OCI-M2 (cell line): ENCODE measurements around the gene CYP2S1.

ENCODE experiments used
- DNase-seq: peaks from one replicate; lab custom pipeline; 2025; ENCODE audit not compliant: unreplicated experiment; lab: John Stamatoyannopoulos, UW

CYP2S1 gene

DNA sequence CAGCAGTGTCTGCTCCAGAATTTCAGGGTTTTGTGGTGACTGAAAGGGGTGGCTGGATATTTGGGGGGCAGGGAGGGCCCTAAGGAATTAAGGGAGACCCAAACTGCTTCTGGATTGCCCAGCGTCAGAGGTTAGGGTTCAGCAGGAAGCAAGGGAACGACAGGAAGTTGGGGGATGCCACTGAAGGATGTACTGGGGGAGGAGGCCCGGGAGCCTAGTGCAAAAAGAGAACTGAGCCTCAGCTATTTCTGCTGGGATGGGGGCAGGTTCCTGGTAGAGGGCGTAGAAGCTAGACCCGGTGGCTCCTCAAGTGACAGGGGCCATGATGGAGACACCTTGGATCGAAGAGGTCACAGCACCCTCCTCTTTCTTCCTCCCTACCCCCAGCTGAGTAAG is 1.1 kb downstream of the CYP2S1 start:
- DNase-seq: no peak

DNA sequence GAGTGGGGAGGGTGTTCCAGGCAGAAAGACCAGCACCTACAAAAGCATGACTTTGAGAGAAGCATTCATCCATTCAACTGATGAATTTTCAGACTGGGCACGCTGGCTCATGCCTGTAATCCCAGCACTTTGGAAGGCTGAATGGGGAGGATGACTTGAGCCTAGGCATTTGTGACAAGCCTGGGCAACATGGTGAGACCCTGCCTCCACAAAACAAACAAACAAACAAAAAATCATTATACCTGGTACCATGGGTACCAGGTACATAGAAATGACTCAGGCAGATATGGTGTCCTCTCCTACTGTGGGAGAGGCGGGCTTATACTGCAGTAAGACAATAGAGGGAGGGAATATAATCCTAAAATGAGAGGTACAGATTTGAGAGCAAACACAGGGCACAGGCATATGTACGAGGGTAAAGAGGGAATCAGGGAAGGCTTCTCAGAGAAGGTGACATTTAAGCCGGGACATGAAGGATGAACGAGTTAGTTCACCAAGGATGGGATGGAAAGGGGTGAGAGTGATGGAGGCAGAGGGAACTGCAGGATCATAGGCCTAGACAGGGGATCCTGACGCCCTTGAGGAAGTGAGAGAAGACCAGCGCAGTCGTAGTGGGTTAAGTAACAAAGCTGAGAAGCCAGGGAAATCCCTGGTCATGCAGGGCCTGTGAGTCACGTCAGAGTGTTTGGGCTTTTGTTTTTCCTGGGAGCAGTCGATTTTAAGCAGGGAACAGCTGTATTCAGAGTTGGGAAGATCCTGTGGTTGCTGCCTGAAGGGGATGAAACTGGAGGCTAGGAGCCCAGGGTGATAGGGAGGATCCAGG is 2.9 kb downstream of the CYP2S1 start:
- DNase-seq: no peak

DNA sequence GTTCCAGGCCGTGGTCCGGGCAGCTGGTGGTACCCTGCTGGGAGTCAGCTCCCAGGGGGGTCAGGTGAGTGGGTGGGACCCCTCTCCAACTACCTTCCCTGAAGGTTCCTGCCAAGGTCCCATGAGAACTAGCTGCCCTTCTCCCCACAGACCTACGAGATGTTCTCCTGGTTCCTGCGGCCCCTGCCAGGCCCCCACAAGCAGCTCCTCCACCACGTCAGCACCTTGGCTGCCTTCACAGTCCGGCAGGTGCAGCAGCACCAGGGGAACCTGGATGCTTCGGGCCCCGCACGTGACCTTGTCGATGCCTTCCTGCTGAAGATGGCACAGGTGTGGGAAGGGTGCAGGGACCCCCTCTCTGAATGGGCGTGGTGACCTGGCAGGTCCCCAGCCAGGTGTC is 5.5 kb downstream of the CYP2S1 start:
- DNase-seq: no peak

DNA sequence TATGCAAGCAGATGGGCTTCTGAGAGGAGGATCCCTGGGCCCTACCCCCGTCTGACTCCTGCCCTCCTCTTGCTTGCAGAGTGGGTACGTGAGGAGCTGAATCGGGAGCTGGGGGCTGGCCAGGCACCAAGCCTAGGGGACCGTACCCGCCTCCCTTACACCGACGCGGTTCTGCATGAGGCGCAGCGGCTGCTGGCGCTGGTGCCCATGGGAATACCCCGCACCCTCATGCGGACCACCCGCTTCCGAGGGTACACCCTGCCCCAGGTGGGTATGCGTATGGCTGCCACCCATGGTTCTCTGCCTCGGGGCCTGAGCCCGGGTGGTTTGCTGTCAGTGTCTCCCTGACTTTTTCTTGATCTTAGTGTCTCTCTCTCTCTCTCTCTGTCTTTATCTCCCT is 10.4 kb downstream of the CYP2S1 start:
- DNase-seq: no peak

DNA sequence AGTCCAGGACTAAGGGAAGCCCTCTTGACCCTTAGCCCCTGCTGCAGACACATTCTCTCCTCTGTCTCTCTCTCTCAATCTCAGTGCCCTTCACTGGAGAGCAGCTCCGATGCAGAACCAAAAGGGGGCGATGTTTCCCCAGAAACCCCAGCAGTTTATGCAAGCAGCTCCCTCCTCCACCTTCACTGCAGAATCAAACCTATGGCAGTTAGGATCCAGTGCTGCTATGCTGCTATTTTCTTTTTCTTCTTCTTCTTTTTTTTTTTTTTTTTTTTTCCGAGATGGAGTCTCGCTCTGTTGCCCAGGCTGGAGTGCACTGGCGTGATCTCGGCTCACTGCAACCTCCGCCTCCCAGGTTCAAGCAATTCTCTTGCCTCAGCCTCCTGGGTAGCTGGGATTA is 11.3 kb downstream of the CYP2S1 start:
- peak; percentile 39 for DNase-seq

DNA sequence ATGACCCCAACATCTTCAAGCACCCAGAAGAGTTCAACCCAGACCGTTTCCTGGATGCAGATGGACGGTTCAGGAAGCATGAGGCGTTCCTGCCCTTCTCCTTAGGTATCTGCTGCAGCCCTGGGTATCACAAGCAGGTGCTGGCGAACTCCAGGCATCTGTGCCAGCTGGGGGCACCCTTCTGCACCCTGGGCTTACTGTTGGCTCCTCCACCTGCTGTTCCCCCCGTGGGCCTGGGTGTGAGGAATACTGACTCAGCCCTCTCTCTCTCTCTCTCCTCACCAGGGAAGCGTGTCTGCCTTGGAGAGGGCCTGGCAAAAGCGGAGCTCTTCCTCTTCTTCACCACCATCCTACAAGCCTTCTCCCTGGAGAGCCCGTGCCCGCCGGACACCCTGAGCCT is 13.0 kb downstream of the CYP2S1 start:
- no peak for DNase-seq

DNA sequence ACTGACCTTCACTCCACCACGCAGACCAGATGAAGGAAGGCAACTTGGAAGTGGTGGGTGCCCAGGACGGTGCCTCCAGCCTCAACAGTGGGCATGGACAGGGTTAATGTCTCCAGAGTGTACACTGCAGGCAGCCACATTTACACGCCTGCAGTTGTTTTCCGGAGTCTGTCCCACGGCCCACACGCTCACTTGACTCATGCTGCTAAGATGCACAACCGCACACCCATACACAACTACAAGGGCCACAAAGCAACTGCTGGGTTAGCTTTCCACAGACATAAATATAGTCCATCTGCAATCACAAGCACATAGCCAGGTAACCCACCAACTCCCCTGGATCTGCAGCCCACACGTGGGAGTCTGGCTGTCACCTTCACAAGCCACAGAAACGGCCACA is 13.4 kb downstream of the CYP2S1 start:
- no peak for DNase-seq

DNA sequence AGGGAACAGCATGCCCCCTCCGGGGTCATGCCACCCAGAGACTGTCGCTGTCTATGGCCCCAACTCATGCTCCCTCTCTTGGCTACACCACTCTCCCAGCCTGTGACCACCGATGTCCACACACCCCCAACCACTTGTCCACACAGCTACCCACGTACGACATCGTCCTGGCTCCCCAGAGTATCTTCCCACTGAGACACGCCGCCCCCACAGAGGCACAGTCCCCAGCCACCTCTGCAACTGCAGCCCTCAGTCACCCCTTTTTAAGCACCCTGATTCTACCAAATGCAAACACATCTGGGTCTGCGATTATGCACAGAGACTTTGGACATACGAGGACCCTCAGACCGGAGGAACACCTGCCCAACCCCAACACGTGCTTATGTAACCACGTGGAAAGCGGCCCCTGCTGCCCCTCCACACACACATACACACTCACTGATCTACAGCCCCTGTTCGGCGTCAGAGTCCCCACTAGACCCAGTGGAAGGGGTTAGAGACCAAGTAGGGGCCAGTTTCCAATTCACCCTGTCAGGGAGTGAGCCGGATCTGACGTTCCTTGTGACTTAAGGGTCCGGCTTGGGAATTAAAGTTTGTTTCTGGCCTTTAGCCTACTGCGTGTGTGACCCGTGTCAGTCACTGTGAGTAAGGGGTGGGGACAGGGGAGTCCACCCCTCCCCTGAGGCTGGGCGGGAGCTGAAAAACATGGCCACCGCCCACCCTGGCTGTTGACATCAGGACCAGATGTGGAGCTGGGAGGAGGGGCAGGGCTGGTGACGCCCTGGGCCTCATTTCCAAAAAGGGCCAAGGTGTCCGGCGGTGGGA is 14.1 kb downstream of the CYP2S1 start:
- DNase-seq: no peak

DNA sequence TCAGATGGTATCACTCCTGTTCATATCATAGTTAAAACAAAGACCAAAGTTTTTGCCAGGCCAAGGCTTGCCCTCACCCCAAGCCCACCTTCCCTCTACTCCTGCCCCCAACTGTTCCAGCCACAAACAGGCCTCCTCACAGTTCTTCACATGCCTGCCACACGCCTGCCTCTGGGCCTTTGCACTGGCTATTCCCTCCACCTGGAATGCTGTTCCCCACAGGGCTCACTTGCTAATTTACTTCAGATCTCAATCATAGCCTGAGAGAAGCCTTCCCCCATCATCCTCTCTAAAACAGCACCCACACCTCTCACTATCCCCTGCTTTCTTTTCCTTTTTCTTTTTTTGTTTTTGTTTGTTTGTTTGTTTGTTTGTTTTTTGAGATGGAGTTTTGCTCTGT is 21.1 kb downstream of the CYP2S1 start:
- DNase-seq: no peak

DNA sequence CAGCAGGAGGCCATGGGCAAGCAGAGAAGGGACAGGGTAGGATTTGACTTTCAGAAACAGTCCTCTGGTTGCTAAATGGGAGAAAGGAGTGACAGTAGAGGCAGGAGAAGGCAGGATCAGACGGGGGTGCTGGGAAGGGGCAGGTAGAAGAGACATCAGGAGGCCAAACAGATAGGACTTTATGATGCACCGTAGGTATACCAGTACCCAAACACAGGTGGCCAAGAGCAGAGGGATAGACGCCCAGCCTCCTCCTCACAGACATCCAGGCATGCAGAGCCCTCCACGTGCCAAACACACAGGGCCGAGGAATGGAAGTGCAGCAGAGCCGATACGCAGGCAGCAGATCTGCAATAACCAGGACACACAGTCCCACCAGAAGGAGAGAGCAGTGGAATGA is 24.7 kb downstream of the CYP2S1 start:
- DNase-seq: no peak

DNA sequence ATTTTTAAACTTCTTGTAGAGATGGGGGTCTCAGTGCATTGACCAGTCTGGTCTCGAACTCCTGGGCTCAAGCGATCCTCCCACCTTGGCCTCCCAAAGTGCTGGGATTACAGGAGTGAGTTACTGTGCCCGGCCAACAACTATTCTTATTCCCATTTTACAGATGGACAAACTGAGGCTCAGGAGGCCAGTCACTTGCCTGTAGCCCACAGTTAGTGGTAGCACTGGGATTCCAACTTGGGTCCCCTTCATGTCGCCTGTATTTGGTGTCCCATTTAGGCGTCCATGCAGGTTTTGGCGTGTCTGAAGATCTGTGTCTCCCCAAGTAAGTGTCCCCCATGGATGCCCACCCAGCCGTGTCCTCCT is 25.2 kb downstream of the CYP2S1 start:
- DNase-seq: no peak

DNA sequence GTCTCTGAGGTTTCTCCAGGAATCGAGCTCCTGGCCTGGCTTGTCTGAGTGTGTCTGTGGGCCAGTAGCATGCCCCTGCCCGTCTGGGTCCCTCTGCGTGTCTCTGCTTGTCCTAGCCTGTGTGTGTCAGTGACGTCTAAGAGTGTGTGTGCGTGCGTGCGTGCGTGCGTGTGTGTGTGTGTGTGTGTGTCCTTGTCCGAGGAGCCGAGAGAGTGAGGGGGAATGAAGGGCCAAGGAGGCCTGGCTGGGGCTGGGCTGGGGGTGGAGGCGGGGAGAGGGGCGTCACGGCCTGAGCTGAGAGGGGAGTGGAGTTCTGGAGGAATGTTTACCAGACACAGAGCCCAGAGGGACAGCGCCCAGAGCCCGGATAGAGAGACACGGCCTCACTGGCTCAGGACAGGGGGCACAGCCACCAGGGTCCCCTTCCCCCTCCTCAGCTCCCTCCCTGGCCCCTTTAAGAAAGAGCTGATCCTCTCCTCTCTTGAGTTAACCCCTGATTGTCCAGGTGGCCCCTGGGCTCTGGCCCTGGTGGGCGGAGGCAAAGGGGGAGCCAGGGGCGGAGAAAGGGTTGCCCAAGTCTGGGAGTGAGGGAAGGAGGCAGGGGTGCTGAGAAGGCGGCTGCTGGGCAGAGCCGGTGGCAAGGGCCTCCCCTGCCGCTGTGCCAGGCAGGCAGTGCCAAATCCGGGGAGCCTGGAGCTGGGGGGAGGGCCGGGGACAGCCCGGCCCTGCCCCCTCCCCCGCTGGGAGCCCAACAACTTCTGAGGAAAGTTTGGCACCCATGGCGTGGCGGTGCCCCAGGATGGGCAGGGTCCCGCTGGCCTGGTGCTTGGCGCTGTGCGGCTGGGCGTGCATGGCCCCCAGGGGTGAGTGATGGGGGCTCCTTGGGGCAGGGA is 25.8 kb downstream of the CYP2S1 start, which contains the start of gene AXL:
AXL (plus strand) TSS at position 609 of the 893 bp plus-strand sequence; CDS start at position 779, 170 bp downstream.
- DNase-seq: peak; percentile 54

DNA sequence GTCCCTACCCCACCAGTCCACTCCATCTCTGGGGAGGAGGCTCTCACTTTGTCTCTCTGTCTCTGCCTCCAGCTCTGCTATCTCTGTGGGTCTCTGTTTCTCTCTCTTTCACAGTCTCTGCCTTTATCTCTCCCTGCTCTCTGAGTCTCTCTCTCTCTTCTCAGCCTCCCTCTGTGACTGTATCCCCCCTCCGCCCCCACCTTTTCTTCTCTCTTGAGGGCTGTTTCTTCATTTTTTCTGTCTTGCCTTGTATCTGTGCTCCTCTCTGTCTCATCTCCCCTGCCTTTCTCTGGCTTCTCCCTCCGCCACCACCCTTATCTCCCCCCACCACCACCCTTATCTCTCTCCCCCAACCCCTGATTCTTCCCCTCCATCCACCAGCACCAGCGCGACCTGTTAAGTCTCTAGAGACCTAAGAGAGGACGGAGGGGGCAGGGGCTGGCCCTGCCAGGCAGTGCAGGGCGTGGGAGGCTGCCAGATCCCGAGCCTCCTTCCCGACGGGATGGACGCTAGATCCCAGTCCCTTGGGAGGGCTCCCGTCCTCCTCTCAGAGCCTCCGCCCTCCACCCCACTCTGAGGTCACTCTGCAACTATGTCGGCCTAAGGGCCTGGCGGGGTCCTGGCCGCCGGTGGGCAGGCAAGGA is 27.0 kb downstream of the CYP2S1 start:
- DNase-seq: peak; percentile 81

DNA sequence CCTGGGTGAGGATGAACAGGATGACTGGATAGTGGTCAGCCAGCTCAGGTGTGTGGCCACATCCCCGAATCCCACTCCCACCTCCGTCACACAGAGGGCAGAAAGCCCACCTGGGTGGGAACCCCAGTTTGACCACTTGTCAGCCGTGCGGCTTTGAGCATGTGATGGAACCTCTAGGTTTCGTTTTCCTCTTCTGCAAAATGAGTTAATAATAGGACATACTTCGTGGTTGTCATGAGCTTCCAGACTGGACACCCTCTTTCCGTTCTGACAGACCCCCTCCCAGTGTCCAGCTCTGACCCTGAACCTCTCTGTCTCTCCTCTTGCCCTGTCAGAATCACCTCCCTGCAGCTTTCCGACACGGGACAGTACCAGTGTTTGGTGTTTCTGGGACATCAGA is 27.8 kb downstream of the CYP2S1 start:
- no peak for DNase-seq

DNA sequence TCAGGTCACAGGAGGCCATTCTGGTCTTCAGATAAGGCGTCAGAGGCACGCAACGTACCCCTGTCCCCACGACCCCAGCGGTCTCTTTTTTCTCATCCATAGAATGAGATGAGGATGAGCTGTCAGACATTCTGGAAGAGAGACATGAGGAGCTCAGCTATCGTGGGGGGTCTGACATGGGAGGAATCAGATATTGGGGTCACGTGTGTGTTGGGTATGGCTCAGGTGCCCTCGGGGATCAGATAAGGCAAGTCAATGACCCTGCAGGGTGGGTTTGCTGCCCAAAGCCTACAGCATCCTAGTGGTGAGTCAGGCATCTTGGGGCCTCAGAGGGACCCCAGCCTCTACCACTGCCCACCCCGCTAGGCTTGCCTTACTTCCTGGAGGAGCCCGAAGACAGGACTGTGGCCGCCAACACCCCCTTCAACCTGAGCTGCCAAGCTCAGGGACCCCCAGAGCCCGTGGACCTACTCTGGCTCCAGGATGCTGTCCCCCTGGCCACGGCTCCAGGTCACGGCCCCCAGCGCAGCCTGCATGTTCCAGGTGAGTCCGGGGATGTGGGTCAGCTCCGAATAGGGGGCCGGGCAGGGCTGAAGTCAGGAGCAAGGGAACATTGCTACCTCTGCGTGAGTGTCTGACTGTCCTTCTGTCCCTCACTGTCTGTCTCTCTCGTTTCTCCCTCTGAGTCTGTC is 28.6 kb downstream of the CYP2S1 start:
- no peak for DNase-seq

DNA sequence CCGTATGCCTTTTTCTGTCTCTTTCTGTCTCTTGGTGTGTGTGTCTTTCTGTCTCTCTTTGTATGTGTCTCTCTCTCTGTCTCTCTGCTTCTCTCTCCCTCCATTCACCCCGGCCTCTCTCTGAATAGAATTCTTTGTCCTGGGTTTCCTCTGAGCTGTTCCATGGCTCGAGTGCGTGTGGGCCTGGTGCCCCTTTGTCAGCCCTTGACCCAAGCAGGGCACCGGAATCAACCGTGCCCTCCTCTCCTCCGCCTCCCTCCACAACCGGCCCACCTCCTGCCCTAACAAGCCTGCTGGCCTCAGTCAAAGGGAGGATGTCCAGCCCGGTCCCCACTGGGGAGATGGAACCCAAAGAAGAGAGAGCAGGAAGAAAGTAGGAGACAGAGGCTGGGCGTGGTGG is 29.2 kb downstream of the CYP2S1 start:
- DNase-seq: no peak

DNA sequence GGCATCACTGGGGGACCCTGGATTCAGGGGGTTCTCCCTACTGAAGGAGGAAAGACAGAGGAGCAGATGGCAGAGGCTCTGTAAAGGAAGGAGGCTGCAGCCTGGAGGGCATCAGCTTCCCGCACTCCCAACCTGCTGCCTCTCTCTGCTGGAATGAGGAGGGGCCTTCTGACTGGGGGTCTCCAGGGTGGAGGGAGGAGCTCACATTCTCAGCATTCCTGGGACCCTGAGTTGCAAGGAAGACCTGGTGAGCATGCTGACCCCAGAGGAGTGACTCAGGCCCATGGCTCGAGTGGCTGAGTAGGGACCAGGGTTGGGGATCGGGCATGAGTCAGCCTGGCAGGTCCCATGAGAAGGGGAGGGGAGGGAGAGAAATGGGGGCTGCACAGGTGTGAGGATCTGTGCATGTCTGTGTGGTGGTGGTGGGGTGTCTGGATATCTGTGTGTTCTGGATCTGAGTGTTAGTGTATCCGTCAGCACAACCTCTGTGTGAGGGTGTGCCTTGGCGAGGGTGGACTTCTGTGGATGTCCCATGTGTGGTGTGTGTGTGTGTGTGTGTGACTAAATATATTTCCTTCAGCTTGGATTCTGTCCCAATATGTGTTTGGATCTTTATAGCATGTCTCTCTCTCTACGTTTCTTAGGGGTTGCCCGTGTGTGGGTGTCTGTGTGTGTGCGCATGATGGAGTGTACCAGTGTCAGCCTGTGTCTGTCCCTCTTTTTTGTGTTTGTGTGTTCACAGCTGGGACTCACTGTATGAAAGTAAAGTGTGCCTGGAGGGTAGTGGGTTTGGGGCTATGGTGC is 30.6 kb downstream of the CYP2S1 start:
- DNase-seq: no peak

DNA sequence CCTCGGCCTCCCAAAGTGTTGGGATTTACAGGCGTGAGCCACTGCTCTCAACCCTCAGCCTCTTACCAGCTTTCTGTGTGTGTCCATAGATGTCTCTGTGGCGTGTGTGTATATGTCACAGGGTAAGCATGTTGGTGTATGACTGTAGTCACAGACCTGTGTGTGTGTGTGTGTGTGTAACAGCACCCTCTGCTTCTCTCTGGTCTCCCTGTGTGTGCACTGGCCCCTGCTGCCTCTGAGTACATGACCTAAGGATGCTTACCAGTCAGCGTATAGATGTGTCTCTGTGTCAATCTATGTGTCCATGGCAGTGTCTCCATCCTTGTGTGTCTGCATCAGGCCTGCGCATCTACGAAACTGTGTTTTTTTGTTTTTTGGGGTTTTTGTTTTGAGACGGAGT is 31.6 kb downstream of the CYP2S1 start:
- no peak for DNase-seq

DNA sequence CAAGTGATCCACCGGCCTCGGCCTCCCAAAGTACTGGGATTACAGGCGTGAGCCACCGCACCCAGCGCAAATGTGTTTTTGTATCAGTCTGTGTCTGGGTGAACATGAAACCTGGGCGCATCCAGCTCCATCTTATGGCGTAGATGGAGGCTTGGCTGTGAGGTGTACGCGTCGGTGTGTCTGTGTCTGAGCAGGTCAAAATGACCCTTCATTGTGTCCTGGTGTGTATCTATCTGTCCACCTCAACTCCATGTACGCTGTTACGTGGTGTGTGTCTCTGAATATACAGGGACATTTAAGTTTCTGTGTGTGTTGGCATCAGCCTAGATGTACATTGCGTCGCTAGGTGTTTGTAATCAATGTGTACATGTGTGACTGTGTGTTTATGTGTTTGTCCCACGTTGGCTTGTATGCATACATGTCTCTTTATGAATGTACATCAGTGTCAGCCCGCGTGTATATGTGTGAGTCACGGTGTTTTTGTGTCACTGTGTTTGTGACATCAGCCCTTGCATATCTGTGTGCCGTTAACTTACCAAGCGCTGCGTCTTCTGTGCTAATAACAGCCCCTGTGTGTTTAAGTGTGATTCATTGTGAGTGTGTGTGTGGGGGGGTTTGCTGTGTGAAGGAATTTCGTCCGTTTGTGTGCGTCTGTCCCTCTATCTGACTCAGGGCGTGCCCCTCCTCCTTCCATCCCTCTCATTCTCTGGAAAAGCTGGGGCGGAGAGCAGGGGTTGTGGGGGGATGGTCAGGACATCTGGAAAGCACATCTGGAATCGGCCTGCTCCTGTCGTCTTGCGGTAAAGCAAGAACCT is 32.4 kb downstream of the CYP2S1 start:
- DNase-seq: no peak
